Psoas muscle (tissue), 8 donors: ENCODE results near the gene NEBL. TPM values are rescaled to one million over a fixed set of nuclear protein-coding genes. Genes with fewer than 3 reads are reported as not detected.

Experiments
- ATAC-seq, 4 donors: fragments of 200-7000 bp; cut with Tn5 transposase; one replicate each; pipeline ENCODE4 v1.9.1; 2020; ENCODE audit warnings: moderate library complexity in 3 of 4, mild to moderate bottlenecking in 2 of 4
- DNase-seq, 2 donors: peaks; one replicate each; pipeline ENCODE4 v3.0.0-alpha.2; 2020
- H3K27ac ChIP-seq: fragments of 200-600 bp; one replicate; pipeline ENCODE4 v1.8.0; 2022
- H3K27me3 ChIP-seq, 3 donors: fragments of 200-600 bp in 1 of 3; one replicate each; pipeline versions ENCODE4 v1.6.1 to v1.8.0; 2013 to 2022; ENCODE audit warnings: low read length in 2 of 3, mild to moderate bottlenecking in 2 of 3, moderate library complexity in 1 of 3; ENCODE audit not compliant: insufficient read depth in 3 of 3
- H3K36me3 ChIP-seq, 2 donors: fragments of 200-600 bp in 1 of 2; one replicate each; pipeline versions ENCODE4 v1.6.1 to v1.8.0; 2013 to 2022; ENCODE audit warnings: low read depth in 1 of 2, mild to moderate bottlenecking in 1 of 2, moderate library complexity in 1 of 2; ENCODE audit not compliant: insufficient read depth in 1 of 2
- H3K4me1 ChIP-seq: fragments of 200-600 bp; one replicate; pipeline ENCODE4 v1.8.0; 2022
- H3K4me3 ChIP-seq: fragments of 200-600 bp; one replicate; pipeline ENCODE4 v1.8.0; 2022; ENCODE audit warnings: mild to moderate bottlenecking
- H3K9me3 ChIP-seq: fragments of 200-600 bp; one replicate; pipeline ENCODE4 v1.8.0; 2022
- WGBS, 3 donors: extraction: QIAGEN DNeasy Blood & Tissue Kit; methylation state at CpG; one replicate each; pipeline versions ENCODE4 v1.1.6 to v1.1.7; 2013; 5-methylcytosine and 5-hydroxymethylcytosine counted together
- intact Hi-C, 2 donors: fragments of 100-400 bp; cut with DNase I; formaldehyde crosslinking; loops; one replicate each; pipeline versions ENCODE4 v1.11.0 to v1.14.2; 2022
- polyA plus RNA-seq, 3 donors: library from polyadenylated mRNA; stranded (reverse); fragments of 200-250 nt; gene quantifications; one replicate each; pipeline ENCODE4 v1.2.3, GENCODE V29; 2013
- total RNA-seq, 4 donors: library from RNA; stranded (reverse); fragmentation: NEBNext Ultra II Directional in 2 of 4; extraction: Animal tissue kit (Norgen Biotek cat#: 25700) in 2 of 4; gene quantifications; one replicate each; pipeline versions ENCODE4 v1.2.1 to v1.2.4, GENCODE V29; 2021 to 2023
- TF ChIP-seq, protein P1 (sequence below): fragments of 200-600 bp; IDR thresholded peaks from one replicate; pipeline ENCODE4 v1.8.0; 2022; ENCODE audit warnings: antibody characterized with exemption
- donor health status: healthy with polysubstance abuse.
- donor health status: DM: no; HTN: no; CAD: no; lungs with moderate emphysema.
- donor health status: Bipolar disorder and iron deficiency.
- donor health status: healthy.
- donor health status: DM: yes; HTN: yes; CAD: no.
- donor health status: DM: no; HTN: no; CAD: no.
- donor health status: DM: no; HTN: no; CAD: no.
- donor health status: DM: yes; HTN: yes; CAD: no.

Gene NEBL
- total and polyA plus RNA-seq, 7 donors, result 0.35 to 1.5 (median 0.89) TPM

GRCh38 chr10:20852303-20852702 lies 44.8 kb downstream of the NEBL start:
- Histone ChIP-seq H3K27me3 (no peaks in the 10 kb centered on the region), H3K9me3 (no peaks in the 10 kb centered on the region), H3K4me3 (no peak overlapping the region), H3K27ac (no peak overlapping the region), H3K4me1 (no peaks in the 10 kb centered on the region), H3K36me3 (no peaks in the 10 kb centered on the region)
- DNase-seq, result no peak
- TF ChIP-seq, protein P1, sequence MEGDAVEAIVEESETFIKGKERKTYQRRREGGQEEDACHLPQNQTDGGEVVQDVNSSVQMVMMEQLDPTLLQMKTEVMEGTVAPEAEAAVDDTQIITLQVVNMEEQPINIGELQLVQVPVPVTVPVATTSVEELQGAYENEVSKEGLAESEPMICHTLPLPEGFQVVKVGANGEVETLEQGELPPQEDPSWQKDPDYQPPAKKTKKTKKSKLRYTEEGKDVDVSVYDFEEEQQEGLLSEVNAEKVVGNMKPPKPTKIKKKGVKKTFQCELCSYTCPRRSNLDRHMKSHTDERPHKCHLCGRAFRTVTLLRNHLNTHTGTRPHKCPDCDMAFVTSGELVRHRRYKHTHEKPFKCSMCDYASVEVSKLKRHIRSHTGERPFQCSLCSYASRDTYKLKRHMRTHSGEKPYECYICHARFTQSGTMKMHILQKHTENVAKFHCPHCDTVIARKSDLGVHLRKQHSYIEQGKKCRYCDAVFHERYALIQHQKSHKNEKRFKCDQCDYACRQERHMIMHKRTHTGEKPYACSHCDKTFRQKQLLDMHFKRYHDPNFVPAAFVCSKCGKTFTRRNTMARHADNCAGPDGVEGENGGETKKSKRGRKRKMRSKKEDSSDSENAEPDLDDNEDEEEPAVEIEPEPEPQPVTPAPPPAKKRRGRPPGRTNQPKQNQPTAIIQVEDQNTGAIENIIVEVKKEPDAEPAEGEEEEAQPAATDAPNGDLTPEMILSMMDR, result no peak
- intact Hi-C loops, result no loop called here
- no peak for ATAC-seq
- WGBS, 3 donors, result 91 to 96% (median 91%) methylated on average over 10 of the region's 10 CpGs

DNA sequence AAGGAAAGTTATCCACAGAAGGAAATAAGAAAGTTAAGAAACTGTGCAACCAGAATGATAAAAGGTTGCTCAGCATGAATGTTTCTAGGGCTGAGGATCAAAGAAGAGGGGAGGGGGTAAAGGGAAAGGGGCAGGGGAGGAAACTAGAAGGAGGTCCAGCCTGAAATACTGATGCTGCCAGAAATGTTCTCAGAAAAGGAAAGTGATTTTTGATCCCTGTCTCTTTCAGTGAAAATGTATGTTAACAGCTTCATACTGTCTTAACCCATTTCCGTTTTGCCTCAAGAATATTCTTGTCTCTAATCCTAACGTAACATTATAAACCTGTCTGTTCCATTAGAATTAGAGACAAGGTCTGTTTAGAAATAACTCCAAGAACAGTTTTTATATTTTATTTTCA lies 49.6 kb downstream of the NEBL start:
- no peaks in the 10 kb centered on the region for H3K36me3 ChIP-seq
- no peak overlapping the region for H3K27ac ChIP-seq
- H3K4me3 ChIP-seq, result no peak overlapping the region
- DNase-seq (no peak), ATAC-seq (no peak)
- intact Hi-C loops, result no loop called here
- no peaks in the 10 kb centered on the region for H3K4me1 ChIP-seq
- TF ChIP-seq, protein P1, result no peak
- no peaks in the 10 kb centered on the region for H3K9me3 ChIP-seq
- H3K27me3 ChIP-seq, result peaks cover 0 to 2% (median 0%) of the 10 kb centered on the region in 3 donors
- WGBS, 3 donors, result 70 to 86% (median 83%) methylated on average over 2 of the region's 2 CpGs

DNA sequence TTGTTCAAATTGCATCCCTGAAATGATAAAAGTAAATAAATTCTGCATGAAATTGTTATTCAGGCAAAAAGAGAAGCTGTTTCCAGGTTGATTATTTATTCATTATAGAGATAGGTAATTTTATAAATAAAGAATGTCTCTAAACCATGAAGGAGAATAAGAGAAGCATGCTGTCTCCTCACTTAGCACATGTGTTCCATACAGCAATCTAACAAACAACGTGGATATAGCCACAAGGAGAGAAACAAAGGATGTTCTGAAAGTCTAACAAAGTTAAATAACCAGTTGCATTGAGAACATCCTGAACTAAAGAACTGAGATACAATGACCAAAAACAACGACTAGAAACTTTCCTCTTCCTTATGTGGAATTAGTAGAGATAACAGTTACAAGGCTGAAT lies 50.8 kb downstream of the NEBL start:
- no peaks in the 10 kb centered on the region for H3K36me3 ChIP-seq
- H3K27me3 ChIP-seq, result peaks cover 0 to 2% (median 0%) of the 10 kb centered on the region in 3 donors
- no peaks in the 10 kb centered on the region for H3K4me1 ChIP-seq
- H3K27ac ChIP-seq, result no peak overlapping the region
- DNase-seq, result no peak
- ATAC-seq, result no peak
- H3K9me3 ChIP-seq, result no peaks in the 10 kb centered on the region
- no peak overlapping the region for H3K4me3 ChIP-seq
- intact Hi-C loops, result no loop called here
- 56 to 76% (median 66%) methylated on average over 2 of the region's 2 CpGs for WGBS, 3 donors
- TF ChIP-seq, protein P1, result no peak

- Histone ChIP-seq H3K27ac (no peak overlapping the region), H3K4me3 (no peak overlapping the region), H3K27me3 (peaks cover 0 to 2% (median 0%) of the 10 kb centered on the region in 3 donors), H3K4me1 (no peaks in the 10 kb centered on the region), H3K9me3 (peaks cover 7% of the 10 kb centered on the region), H3K36me3 (no peaks in the 10 kb centered on the region)
- DNase-seq (no peak), ATAC-seq (no peak)
- TF ChIP-seq, protein P1, result no peak
- intact Hi-C loops, result no loop called here
- WGBS, 3 donors, result 96 to 99% (median 97%) methylated on average over 2 of the region's 2 CpGs
These were observed 55.7 kb downstream of the NEBL start for GRCh38 chr10:20841419-20841818.

DNA sequence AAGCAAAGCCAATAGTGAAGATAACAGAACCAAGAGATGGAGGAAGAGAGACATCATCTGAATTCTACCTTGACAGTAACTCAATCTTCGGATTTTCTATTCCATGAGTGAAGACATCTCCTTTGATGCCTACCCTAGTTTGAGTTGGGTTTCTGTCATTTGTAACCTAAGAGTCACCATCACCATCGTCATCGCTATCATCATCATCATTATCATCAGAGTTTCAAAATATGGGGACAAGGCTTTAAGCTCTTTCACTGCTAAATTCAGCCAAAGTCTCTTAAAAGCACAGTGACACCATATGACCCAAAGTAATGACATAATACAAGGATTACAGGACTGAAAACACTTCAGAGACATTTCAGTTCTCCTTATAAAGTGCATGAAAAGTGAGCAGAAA lies 57.2 kb downstream of the NEBL start:
- DNase-seq (no peak), ATAC-seq (no peak)
- Histone ChIP-seq H3K27ac (no peak overlapping the region), H3K9me3 (peaks cover 10% of the 10 kb centered on the region), H3K36me3 (no peaks in the 10 kb centered on the region), H3K27me3 (peaks cover 0 to 2% (median 0%) of the 10 kb centered on the region in 3 donors), H3K4me3 (no peak overlapping the region), H3K4me1 (no peaks in the 10 kb centered on the region)
- 91 to 95% (median 93%) methylated on average over 3 of the region's 3 CpGs for WGBS, 3 donors
- TF ChIP-seq, protein P1, result no peak
- intact Hi-C loops, result no loop called here
